Choroid plexus epithelial cell (primary cell): Measurements from ENCODE around the gene PLXNB2.

Source experiments
- DNase-seq: peaks from one replicate; pipeline ENCODE4 v3.0.0-alpha.2; 2010; ENCODE audit warnings: low read depth
- H3K4me3 ChIP-seq: 2 replicates; pipeline ENCODE4 v1.5.1; 2011; ENCODE audit warnings: low read depth, mild to moderate bottlenecking, control low read depth, low read length, moderate library complexity
- TF ChIP-seq, protein P1 (sequence below): conservative IDR thresholded peaks from 2 replicates; pipeline ENCODE4 v1.5.1; 2011; ENCODE audit warnings: low read depth, mild to moderate bottlenecking, control low read depth, inconsistent platforms, low read length, moderate library complexity

The PLXNB2 gene

DNA sequence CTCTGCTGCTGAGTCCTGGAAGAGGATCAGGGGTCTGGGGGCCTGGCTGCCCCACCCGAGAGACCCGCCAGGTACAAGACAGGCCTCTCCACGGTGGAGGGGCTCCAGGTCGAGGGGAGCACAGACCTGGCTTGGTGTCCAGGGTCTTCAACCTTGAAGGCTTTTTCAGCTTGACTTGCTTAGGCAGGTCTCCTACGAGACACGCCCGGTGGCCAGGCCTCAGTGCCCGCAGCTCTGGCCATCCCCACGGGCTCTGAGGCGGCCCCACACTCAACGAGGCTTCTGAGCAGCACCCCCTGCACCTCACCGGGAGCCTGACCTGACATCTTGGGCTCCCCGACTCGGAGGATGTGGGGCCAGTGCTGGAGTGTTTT lies 6.6 kb upstream of the PLXNB2 start:
- no peak overlapping the region for H3K4me3 ChIP-seq
- no peak for DNase-seq
- TF ChIP-seq, protein P1, sequence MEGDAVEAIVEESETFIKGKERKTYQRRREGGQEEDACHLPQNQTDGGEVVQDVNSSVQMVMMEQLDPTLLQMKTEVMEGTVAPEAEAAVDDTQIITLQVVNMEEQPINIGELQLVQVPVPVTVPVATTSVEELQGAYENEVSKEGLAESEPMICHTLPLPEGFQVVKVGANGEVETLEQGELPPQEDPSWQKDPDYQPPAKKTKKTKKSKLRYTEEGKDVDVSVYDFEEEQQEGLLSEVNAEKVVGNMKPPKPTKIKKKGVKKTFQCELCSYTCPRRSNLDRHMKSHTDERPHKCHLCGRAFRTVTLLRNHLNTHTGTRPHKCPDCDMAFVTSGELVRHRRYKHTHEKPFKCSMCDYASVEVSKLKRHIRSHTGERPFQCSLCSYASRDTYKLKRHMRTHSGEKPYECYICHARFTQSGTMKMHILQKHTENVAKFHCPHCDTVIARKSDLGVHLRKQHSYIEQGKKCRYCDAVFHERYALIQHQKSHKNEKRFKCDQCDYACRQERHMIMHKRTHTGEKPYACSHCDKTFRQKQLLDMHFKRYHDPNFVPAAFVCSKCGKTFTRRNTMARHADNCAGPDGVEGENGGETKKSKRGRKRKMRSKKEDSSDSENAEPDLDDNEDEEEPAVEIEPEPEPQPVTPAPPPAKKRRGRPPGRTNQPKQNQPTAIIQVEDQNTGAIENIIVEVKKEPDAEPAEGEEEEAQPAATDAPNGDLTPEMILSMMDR: no peak

DNA sequence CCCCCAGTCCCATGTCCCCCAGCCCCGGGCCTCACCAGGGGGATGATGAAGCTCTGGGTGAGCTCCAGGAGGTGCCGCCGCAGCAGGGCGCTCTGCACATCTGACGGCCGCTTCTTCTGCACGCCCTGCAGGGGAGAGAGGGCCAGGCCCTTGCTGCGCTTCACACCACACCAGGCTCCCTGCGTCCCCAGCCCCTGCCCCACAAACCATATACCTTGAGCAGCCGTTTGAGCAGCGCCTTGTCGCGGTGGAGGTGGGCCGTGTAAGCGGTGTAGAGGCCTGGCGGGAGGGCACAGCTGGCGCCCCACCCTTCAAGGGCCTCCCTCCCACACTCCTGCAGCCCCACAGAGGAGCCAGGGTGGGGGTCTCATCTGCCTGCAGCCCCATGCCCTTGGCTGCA lies 6.2 kb upstream of the PLXNB2 start:
- no peak overlapping the region for H3K4me3 ChIP-seq
- DNase-seq: no peak
- TF ChIP-seq, protein P1: no peak

DNA sequence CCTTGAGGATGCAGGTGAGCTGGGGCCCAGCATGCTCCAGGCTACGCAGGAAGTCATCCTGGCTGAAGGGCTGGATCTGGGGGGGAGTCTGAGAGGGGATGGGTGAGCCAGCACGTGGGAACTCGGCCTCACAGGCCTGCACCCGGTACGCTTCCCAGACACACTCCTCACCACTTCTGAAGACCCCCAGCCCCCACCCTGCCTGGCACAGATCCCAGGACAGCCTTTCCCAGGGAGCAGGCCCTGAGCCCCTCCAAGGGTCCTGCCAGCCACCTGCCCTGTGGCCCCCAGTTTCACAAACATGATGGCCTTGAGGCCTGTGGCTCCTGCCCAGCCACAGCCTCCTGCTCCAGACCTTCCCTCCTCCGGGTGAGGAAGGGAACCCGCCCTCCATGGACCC lies 5.6 kb upstream of the PLXNB2 start:
- TF ChIP-seq, protein P1: no peak
- DNase-seq: no peak
- no peak overlapping the region for H3K4me3 ChIP-seq

DNA sequence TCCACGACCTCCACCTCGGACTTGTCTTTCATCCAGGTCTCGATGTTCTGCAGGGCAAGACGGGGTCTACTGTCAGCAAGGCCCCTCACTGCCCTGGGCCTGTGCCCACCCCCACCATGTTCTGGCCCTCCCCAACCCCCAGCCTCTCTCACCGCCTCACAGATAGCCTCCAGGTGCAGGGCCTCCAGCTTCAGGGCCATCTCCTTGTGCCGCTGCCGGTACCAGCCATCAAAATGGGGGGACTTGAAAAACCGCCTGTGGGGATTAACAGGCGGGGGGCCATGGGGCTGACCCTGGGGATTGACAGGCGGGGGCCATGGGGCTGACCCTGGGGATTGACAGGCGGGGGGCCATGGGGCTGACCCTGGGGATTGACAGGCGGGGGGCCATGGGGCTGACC lies 4.9 kb upstream of the PLXNB2 start:
- H3K4me3 ChIP-seq: no peak overlapping the region
- TF ChIP-seq, protein P1: no peak
- DNase-seq: no peak

DNA sequence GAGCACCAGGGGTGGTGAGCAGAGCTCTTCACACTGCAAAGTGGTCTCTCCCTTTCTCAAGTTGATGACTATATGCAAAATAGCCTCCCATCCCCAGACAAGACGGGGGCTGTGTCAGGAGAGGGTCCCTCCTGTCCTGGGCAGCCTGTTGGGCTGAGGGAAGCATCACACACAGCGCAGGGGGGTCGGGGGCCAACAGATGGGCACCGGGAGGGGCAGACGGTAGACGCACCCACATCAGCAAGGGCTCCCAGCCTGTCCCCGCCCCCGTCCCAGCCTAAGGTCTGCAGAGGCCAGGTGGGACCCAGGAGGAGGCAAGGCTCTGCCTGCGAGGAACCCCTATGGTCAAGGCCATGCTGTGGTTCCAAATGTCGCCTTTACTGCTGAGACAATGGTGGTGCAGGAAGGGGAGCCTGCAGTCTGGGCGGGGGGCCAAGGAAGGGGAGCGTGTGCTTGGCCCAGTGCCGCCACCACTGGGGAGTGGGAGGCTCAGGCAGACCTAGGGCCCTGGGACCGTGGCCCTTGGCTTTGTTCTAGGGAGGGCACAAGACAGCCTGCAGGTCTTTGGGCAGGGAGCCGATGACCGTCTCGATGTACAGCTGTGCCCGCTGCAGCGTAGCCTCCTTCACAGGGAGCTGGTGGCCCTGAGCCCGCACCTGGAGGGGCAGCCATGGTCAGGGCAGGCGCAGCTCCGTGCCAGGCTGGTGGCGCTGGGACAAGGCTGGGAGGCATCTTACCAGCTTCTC lies 4.3 kb upstream of the PLXNB2 start:
- H3K4me3 ChIP-seq: no peak overlapping the region
- TF ChIP-seq, protein P1: no peak
- no peak for DNase-seq

DNA sequence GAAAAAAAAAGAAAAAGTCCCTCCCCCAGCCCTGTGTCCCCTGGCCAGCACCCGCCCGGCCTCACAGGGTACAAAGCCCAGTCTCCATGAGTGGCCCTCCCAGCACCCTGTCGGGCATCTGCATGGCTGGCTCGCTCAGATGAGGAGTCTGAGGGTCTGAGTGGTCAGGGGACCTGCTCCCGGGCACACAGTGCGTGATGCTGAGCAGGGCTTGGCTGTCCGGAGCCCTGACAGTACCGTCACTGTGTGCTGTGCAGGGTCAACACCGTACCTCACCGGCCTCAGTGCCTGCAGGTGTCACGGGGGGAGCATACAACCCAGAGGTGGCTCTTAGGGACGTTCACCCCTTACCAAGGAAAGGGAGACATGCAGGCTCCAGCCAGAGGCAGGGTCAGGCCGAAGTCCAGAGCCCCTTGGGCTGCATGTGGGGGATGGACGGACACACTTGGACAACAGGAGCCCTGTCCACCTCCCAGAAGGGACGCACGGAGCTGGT lies 3.6 kb upstream of the PLXNB2 start:
- TF ChIP-seq, protein P1: no peak
- DNase-seq: no peak
- H3K4me3 ChIP-seq: no peak overlapping the region
